Kidney epithelial cell (primary cell): ENCODE data around the gene RASGRF2. TPM values are rescaled to one million over a fixed set of nuclear protein-coding genes. Genes with fewer than 3 reads are reported as not detected.

Experiments used
- DNase-seq: peaks from one replicate; pipeline ENCODE4 v3.0.0-alpha.2; 2010; ENCODE audit warnings: low read depth
- H3K27me3 ChIP-seq: 2 replicates; pipeline ENCODE4 v1.6.0; 2011; ENCODE audit warnings: low read length; ENCODE audit not compliant: control insufficient read depth, insufficient read depth
- H3K36me3 ChIP-seq: 2 replicates; pipeline ENCODE4 v1.5.1; 2011; ENCODE audit warnings: low read length; ENCODE audit not compliant: control insufficient read depth, insufficient read depth
- H3K4me3 ChIP-seq: 2 replicates; pipeline ENCODE4 v1.5.1; 2011; ENCODE audit warnings: low read depth, mild to moderate bottlenecking, control low read depth, low read length
- CTCF ChIP-seq: IDR thresholded peaks from 2 replicates; pipeline ENCODE4 v1.5.1; 2011; ENCODE audit warnings: mild to moderate bottlenecking, moderate library complexity, low read length, control low read depth, inconsistent platforms; ENCODE audit not compliant: insufficient read depth, poor library complexity, severe bottlenecking
- total RNA-seq: library from RNA; depleted of rRNA; stranded (reverse); fragments of >200 nt; gene quantifications from 2 replicates; pipeline ENCODE4 v1.2.3, GENCODE V29; 2015

RASGRF2 gene
- total RNA-seq, 1 donor from 2014 or later = 5.8 TPM

GRCh38 chr5:81181576-81182316 is 221.6 kb downstream of the RASGRF2 start:
- no peaks in the 10 kb centered on the region for H3K36me3 ChIP-seq
- DNase-seq = no peak
- no peaks in the 10 kb centered on the region for H3K27me3 ChIP-seq
- no peak for TF ChIP-seq CTCF
- no peak overlapping the region for H3K4me3 ChIP-seq

GRCh38 chr5:81182396-81183390 is 222.5 kb downstream of the RASGRF2 start:
- no peak for DNase-seq
- Histone ChIP-seq H3K4me3 (no peak overlapping the region), H3K27me3 (no peaks in the 10 kb centered on the region), H3K36me3 (no peaks in the 10 kb centered on the region)
- no peak for TF ChIP-seq CTCF

GRCh38 chr5:81183811-81184748 is 223.9 kb downstream of the RASGRF2 start:
- no peak for TF ChIP-seq CTCF
- Histone ChIP-seq H3K36me3 (no peaks in the 10 kb centered on the region), H3K27me3 (no peaks in the 10 kb centered on the region), H3K4me3 (no peak overlapping the region)
- no peak for DNase-seq

- no peak for DNase-seq
- H3K36me3 ChIP-seq = no peaks in the 10 kb centered on the region
- H3K4me3 ChIP-seq = no peak overlapping the region
- no peaks in the 10 kb centered on the region for H3K27me3 ChIP-seq
- no peak for TF ChIP-seq CTCF
These were observed 224.6 kb downstream of the RASGRF2 start for GRCh38 chr5:81184749-81185110.

- Histone ChIP-seq H3K4me3 (no peak overlapping the region), H3K36me3 (no peaks in the 10 kb centered on the region), H3K27me3 (no peaks in the 10 kb centered on the region)
- no peak for TF ChIP-seq CTCF
- no peak for DNase-seq
These were observed 227.7 kb downstream of the RASGRF2 start for GRCh38 chr5:81187885-81188284.
